GM12892 (cell line): ENCODE results near the gene JAG2.

Source experiments
- POLR2A ChIP-seq: IDR thresholded peaks from 2 replicates; pipeline ENCODE4 v1.6.1; 2011; ENCODE audit warnings: low read depth, low read length, control low read depth
- POLR2AphosphoS5 ChIP-seq: IDR thresholded peaks from 2 replicates; pipeline ENCODE4 v1.6.1; 2011; ENCODE audit warnings: low read depth, low read length, control low read depth
- TAF1 ChIP-seq: IDR thresholded peaks from 2 replicates; pipeline ENCODE4 v1.6.1; 2011; ENCODE audit warnings: low read depth, mild to moderate bottlenecking, control low read depth, low read length, borderline replicate concordance

- TF ChIP-seq POLR2A (no peak), POLR2AphosphoS5 (no peak), TAF1 (no peak)
Measured at GRCh38 chr14:105210266-105211025, 41.9 kb upstream of the JAG2 start.
